Activated CD8-positive, alpha-beta memory T cell treated with anti-CD3 and anti-CD28 coated beads for 36 hours (primary cell): ENCODE results near the gene MYCBPAP. TPM values are rescaled to one million over a fixed set of nuclear protein-coding genes. Genes with fewer than 3 reads are reported as not detected.

Experiments
- CTCF ChIA-PET: fragments of 350-600 bp; sonication (Branson Sonifier 250); formaldehyde crosslinking; loops from one replicate; lab custom pipeline; 2021; ENCODE audit warnings: antibody characterized with exemption; lab: Charles Lee
- POLR2A ChIA-PET: fragments of 350-600 bp; sonication (Branson Sonifier 250); formaldehyde crosslinking; loops from one replicate; lab custom pipeline; 2021; ENCODE audit warnings: antibody characterized with exemption; lab: Charles Lee
- total RNA-seq, 2 experiments: library from RNA; stranded (reverse); gene quantifications; one replicate each; pipeline ENCODE4 v1.2.3, GENCODE V29; 2021

Gene MYCBPAP
- total RNA-seq, 2 experiments from 2014 or later: 1.2 to 1.3 TPM

DNA sequence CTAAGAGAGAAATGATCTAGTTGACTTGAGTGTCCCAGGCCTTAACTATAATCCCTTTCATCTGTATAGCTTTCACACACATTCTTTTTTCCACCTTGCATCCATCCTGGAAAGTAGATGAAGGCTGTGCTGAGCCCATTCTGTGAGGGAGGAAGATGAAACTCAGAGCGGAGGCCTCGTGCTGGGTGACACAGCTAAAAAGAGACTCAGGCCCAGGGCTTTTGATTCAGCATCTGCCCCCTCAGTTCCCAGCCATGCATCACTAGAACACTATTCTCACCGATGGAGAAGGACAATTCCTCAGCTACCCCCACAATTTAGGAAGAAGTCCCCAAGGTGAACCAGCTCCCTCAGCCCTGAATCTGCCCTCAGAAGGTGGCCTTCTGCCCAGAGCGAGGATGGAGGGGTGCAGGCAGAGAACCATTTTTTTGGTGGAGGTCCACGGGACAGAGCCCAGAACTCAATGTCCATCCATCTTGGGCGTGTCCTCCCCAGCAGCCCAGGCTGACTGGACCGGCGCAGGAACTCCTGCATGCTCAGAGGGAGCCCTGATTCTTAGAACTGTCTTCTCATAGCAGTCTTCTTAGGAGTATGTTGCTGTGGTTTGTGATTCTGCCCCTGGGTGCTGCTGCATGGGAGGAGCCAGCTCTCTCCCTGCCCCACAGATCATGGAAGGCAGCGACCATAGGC is 5.8 kb upstream of the MYCBPAP start:
- ChIA-PET POLR2A (interaction anchor here (0.6 kb wide), 1 partner anchor 468 kb away, joined by 5 read pairs; no protein-coding TSS in a partner anchor), CTCF (interaction anchor here (1.3 to 2.2 kb wide), 3 partner anchors 20 to 24 kb away, joined by 7 to 14 read pairs (median 8); partner anchors contain the start of gene RSAD1)

DNA sequence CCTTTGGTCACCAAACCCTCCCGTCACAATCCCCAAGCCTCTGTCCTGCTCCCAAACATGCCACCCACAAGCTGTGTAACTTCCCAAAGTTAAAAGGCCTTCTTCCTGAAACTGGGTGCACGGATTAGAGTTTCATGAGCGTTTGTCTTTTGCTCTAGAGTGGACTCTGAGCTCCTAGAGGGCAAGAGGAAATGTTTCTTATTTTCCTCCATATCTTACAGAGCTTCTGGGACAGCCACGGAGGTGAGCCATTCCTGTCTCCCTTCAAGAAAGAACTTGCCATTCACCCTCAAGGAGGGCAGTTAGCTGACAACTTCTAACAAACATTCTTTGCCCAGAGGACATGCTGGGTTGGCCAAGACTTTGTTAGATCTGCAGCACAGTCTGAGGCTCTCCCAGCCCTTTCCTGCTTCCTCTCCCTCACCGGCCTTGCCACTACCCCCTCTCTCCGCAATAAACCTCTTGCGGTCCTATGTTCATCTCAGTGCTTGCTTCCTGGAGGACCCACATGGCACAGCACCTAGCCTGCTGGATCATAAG is 2.6 kb upstream of the MYCBPAP start:
- POLR2A ChIA-PET: no interaction called here

DNA sequence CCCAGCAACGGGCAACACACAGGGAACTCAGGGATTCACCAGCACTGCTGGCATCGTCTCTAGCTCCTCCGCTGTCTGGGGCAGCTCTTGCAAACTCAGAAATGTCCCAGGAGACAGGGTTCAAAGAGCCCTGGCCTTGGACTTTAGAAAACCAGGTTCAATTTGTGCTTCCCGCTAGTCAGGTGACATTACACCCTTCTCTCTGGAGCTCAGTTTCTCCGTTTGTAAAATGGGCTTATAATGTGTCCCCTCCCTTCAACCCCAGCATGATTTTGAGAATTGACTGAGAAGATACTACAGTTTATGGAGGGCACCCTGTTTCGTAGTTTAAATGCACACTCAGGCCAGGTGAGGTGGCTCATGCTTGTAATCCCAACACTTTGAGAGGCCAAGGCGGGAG is 1.9 kb upstream of the MYCBPAP start:
- CTCF ChIA-PET: interaction anchor here (1.7 kb wide), 1 partner anchor 28 kb away, joined by 4 read pairs; the partner anchor contains the start of gene RSAD1
- POLR2A ChIA-PET: no interaction called here

More for the DNA sequence above, 2.6 kb upstream of the MYCBPAP start:
- CTCF ChIA-PET: interaction anchor here (0.9 to 1.7 kb wide), 3 partner anchors 14 to 27 kb away, joined by 3 to 4 read pairs (median 4); partner anchors contain the start of gene RSAD1

DNA sequence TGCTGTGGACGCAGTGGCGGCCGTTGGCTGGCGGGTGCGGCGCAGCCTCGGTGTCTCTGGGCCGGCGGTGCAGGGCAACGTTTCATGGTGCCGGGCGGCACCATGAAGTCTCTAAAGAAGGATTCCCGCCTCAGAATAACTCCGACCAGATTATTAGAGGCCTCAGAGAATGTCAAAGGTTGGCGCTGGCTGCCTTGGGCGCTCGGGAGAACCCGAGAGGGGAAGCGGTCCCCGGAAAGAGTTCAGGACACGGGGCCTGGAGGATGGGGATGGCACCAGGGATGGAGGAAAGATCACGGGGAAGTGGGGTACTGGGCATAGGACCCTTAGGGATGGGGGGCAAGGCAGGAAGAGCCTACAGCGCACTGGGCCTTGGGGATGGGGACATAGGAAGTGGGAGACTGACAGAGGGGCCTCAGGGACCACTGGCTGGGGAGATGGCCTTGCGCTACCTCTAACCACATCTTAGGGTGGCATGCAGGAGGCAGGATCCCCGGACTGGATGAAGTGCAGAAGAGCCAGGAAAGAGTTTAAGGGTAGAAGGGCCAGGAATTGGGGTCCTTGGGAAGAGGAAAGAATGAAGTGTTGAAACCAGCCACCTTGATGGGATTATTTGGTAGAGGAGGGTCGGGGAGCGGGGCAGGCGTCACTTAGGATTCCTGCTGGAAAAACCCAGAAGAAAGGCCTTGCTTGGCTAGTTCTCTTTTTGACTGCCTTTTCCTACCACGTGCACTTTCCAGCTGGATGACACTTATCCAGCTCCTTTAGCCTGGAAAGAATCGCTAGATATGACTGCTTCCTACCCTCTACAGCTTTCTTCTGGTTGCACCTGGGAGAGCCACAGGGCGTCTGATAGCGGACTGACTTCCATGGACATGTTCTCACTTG is 578 bp downstream of the MYCBPAP start:
- ChIA-PET POLR2A (no interaction called here), CTCF (interaction anchor here (0.9 to 1.1 kb wide), 4 partner anchors 25 to 146 kb away, joined by 3 read pairs; no protein-coding TSS in a partner anchor)

DNA sequence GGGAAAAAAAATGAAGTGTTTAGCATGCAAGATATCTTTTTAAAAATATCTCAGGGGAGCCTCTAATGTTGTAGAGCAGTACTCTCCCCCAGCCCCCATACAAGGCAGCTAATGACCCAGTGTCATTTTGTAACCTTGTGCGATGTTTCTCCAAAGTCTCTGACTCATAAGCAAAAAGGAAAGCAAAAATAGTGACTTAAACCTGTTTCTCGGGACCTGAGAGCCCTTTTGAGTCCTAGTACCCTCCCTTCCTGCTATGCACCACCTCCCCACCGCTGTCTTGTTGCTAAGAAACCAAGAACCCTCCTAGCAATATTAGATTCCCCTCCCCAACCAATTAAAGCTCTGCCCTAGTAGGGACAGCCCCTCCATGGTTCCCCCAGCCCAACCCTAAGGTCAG is 2.8 kb downstream of the MYCBPAP start:
- ChIA-PET POLR2A (interaction anchor here (0.9 kb wide), 1 partner anchor 31 kb away, joined by 3 read pairs; no protein-coding TSS in a partner anchor), CTCF (interaction anchor here (0.9 to 1.4 kb wide), 5 partner anchors 10 to 114 kb away, joined by 3 to 5 read pairs (median 4); partner anchors contain the start of gene LRRC59)

DNA sequence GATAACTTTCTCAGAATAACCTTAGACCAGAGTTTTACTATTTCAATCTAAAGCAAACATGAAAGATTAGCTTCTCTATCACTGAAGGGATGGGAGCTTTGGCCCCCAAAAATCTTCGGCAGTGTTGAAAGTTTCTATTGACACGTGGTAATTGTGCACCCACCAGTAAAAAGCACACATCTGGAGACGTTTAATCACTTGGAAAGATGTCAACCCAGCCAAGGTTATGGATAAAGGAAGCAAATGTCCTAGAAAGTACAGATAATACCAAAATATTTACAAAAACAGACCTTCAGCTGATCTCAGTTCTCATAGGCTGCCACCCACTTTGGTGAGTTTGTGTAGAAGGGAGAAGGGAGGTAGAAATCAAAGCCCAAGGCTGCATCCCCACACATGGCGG is 5.3 kb downstream of the MYCBPAP start:
- ChIA-PET POLR2A (no interaction called here), CTCF (interaction anchor here (0.6 to 1.0 kb wide), 2 partner anchors 81 to 591 kb away, joined by 3 read pairs; no protein-coding TSS in a partner anchor)

DNA sequence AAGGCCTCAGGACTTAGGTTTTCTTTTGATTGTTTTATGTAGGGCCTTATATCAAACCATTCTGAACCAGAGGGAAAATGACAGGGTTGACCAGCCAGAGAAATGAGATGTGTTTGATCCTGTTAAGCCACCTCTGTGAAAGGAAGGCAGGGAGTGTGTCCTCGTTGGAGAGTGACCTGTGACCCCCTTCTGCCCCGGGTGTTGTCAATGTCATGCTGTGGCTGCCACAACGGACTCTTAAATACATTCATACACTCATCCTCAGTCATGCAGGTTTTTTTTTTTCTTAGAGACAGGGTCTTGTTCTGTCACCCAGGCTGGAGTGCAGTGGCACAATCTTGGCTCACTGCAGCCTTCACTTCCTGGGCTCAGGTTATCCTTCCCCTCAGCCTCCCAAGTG is 6.1 kb downstream of the MYCBPAP start:
- POLR2A ChIA-PET: no interaction called here
- CTCF ChIA-PET: no interaction called here

DNA sequence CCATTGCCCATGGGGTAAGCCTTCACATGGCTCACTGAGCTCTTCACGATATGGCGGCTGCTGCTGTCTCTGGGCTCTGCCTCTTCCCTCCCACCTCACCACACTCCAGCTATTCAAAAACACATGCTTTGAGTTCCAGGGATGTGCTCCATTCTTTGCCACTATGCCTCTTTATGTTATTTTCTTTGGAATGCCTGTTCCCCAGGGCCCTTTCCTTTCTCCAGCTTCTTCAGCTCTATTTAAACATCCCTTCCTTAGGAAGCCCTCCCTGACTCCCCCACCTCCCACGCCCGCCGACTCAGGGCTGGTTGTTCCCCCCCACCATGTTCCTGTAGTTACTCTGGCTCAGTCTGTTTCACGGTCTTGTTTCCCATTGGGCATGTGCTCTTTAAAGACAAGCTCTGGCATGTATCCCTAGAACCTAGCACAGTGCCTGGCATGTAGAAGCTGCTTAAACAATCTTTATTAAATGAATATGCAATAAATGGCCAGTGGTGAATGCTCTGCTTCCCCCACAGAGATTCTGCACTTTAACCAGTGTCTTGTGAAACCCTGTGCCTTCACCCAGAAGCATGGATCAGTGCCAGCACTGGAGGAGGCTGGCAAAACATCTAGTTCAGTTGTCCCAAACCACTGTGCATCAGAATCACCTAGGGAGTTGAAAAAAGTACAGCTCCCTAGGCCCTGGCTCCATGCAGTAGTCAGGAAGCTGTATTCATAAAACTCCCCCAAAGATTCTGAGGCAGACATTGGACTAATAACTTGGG is 6.9 kb downstream of the MYCBPAP start:
- POLR2A ChIA-PET: no interaction called here
- CTCF ChIA-PET: no interaction called here

DNA sequence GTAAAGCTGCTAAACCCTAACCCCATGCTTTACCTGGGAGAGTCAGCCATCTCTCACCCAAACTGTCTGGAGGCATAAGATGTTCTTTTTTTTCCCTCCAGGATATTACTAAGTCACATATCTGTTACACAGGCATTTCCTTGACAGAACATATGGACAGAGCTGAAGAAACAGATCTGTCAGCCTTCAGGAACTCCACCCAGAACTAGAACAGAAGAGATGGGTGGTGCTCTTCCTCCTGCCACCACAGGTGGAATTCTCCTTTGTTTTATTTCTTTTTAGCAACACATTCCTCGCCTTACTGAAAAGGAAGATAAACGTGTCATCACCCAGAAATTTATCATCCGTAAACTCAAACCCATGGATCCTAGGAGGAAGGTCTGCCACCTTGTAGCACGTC is 8.8 kb downstream of the MYCBPAP start:
- ChIA-PET POLR2A (no interaction called here), CTCF (interaction anchor here (0.5 kb wide), 1 partner anchor 263 kb away, joined by 3 read pairs; no protein-coding TSS in a partner anchor)

DNA sequence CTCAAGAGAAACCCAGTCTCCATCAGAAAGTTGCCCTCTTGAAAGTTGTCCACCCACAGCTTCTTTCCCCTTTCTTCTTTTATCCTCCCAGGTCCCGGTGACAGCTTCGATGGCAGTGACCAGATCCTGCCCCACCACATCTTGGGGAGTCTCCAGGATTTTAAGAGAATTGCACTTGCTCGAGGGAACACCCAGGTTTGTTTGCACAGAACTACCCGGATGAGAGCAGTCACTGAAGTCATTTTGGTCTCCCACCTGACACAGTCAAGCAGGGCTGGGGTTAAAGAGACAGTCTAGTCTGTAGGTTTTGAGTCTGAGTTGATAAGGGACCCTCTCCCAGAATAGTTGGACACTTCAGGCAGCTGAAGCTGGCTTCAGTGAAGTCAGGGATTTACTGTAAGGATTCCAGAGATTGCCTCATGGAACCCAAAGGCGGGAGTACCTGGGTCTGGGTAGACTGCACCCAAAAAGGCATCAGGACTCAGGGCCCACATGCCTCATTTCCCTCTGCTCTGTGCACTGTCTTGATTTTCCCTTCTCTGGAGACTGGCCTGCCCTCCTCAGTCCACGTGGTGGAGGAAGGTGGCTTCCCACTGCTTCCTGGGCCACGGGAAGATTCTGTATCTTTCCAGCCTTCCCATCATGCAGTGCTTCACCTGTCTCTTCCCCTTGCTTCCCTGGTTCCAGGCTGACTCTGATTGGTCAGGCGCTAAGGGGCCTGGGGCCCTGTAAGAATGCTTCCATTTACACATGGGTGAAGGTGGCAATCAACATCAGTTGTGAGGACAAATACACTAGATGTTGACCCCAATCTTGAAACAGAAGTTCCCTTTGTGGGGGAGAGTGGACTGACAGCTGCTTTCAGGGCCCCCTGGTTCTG is 9.5 kb downstream of the MYCBPAP start:
- CTCF ChIA-PET: interaction anchor here (0.5 kb wide), 1 partner anchor 263 kb away, joined by 3 read pairs; no protein-coding TSS in a partner anchor
- POLR2A ChIA-PET: interaction anchor here (0.6 kb wide), 1 partner anchor 14 kb away, joined by 9 read pairs; no protein-coding TSS in a partner anchor

DNA sequence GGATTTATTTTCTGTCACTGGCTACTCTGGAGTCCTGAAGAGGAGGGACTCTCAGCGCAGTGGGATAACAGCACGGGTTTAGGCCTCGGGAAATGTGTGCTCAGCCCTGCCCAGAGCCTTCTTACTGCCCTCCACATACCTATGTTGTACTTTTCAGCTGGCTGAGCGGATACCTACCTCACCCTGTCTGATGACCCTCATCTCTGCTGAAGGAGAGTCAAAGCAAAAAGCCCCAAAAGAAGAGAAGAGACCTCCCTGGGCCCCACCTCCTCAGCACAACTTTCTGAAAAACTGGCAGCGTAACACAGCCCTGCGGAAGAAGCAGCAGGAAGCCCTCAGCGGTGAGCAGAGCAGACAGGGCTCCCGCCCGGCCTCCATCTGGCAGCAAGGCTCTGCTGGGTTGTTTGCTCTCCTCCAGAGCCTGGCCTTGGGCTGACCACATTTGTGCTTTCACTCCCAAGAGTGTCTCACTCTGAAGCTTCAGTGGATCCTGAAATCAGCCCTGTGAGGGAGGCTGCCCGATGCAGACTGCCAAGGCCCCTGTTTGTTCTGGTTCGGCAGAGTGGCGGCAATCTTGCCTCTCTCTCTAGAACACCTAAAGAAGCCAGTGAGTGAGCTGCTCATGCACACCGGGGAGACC is 10.3 kb downstream of the MYCBPAP start:
- ChIA-PET CTCF (interaction anchor here (1.1 kb wide), 1 partner anchor 13 kb away, joined by 3 read pairs; no protein-coding TSS in a partner anchor), POLR2A (no interaction called here)

DNA sequence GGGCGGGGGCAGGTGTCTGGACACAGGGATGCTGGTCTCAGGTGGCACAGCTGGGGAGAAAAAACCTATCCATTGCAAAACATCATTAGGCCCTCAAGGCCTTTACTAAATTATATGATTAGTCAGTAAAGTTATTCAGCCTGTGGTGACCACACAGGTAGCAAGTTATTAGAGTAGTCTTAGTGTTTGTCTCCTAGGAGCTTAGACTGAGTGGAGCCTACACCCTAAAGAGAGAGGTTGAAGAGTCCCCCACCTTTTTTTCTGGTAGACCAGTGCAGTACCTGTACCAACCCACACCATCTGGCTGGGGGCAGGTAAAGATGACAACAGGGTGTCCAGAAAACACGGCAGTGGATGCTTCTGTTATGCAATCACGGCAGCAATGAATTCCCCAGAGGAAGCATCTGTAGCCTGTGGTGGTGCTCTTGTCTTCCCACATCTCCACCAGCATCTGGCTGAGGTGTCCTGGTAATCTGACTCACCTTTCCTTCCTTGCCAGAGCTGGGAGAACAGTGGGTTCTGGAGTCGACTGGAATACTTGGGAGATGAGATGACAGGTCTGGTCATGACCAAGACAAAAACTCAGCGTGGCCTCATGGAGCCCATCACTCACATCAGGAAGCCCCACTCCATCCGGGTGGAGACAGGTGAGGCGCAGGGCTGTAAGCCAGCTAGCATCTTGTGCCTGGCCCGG is 11.0 kb downstream of the MYCBPAP start:
- CTCF ChIA-PET: interaction anchor here (1.1 to 1.4 kb wide), 2 partner anchors 12 to 14 kb away, joined by 3 to 4 read pairs; no protein-coding TSS in a partner anchor
- POLR2A ChIA-PET: no interaction called here

DNA sequence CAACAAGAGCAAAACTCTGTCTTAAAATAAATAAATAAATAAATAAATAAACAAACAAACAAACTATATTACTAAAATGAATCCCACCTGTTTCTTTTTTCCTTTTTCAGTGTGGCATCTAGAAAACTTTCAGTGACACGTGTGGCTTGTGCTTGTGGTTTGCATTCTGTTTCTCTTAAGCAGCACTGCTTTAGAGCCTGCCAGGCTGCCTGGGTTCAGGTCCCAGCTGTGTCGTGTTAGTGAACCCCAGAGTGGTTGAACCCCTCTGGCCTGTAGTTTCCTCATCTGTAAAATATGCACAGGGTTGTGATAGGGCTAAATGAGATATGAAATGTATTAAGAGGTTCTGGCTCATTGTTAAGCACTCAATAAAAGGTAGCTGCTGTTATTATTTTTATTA is 12.2 kb downstream of the MYCBPAP start:
- POLR2A ChIA-PET: no interaction called here
- CTCF ChIA-PET: interaction anchor here (1.4 to 1.7 kb wide), 2 partner anchors 16 to 37 kb away, joined by 4 to 5 read pairs; no protein-coding TSS in a partner anchor

DNA sequence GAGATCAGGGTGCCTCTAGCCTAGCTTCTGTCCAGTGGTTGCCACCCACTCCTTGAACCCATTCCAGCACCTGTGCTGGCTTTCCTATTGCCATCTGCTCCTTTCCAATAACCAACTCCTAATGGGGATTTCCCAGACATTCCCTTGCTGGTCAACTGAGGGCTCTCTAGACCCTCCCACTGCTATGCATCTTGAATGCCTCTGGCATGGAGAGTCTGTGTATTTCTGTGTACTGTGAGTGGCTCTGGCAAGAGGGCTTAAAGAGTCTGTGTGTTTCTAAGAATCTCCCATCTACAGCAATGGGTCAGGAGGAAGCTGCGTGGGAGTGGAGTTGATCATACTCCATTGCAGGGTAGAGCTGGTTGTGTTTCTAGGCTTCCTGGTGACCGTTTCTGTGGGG is 13.3 kb downstream of the MYCBPAP start:
- ChIA-PET POLR2A (no interaction called here), CTCF (interaction anchor here (1.7 kb wide), 1 partner anchor 38 kb away, joined by 5 read pairs; no protein-coding TSS in a partner anchor)

DNA sequence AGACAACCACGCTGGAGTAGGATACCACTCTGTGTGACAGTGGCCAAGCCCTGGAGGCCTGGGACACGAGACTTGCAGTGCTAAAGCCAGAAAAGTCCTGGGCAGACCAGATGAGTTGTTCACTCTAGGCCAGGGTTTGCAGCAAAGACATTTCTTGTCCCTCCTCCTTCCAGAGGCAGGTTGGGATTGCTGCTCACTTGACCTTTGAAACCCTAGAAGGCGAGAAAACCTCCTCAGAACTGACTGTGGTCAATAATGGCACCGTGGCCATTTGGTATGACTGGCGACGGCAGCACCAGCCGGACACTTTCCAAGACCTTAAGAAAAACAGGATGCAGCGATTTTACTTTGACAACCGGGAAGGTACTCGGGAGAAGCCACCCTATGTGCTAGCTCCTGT is 14.5 kb downstream of the MYCBPAP start:
- ChIA-PET CTCF (no interaction called here), POLR2A (no interaction called here)

DNA sequence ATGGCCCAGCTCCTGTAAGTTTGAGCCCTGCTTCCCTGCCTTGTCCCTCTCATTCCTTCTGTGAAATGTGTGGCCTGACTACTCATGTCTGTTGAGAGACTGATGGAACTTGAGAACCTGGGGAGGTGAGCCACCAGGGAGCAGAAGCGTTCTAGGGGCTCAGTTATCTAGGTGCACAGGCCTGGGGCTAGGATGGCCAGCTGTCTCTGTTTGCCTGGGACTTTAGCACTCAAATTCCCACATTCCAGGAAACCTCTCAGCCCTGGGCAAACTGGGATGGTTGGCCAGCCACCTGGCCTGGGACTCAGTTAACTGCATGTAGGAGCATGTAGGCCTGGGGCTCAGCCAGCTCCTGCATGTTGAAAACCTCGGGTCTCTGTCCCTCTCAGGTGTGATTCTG is 15.0 kb downstream of the MYCBPAP start:
- POLR2A ChIA-PET: no interaction called here

More for the DNA sequence above, 15.0 kb downstream of the MYCBPAP start:
- CTCF ChIA-PET: no interaction called here
